NB4 (cell line): ENCODE results near the gene NELL2.

Experiments
- CTCF ChIP-seq: IDR thresholded peaks from one replicate; pipeline ENCODE4 v1.5.1; 2012; ENCODE audit warnings: low read depth, low read length
- POLR2A ChIP-seq: IDR thresholded peaks from 2 replicates; pipeline ENCODE4 v1.6.1; 2011; ENCODE audit warnings: mild to moderate bottlenecking; ENCODE audit not compliant: insufficient read length; ENCODE audit errors: extremely low read depth

GRCh38 chr12:44531320-44531971, 344.7 kb downstream of the NELL2 start:
- TF ChIP-seq CTCF (no peak), POLR2A (no peak)
